Endothelial cell of coronary artery (primary cell): ENCODE measurements around the gene GPC4. TPM values are rescaled to one million over a fixed set of nuclear protein-coding genes. Genes with fewer than 3 reads are reported as not detected.

ENCODE experiments used
- total RNA-seq: library from RNA; depleted of rRNA; stranded (reverse); fragments of >200 nt; gene quantifications from 2 replicates; pipeline ENCODE4 v1.2.3, GENCODE V29; 2014

Gene GPC4
- under 0.01 and 0.28 TPM in 2 replicates for total RNA-seq

GRCh38 chrX:133415276-133416105, at the start of gene GPC4:
GPC4 (minus strand) TSS chrX:133415489; CDS start chrX:133414965, 524 bp downstream.

Other genes with a start within 250 kb of the GPC4 start
- not detected in 2 replicates for gene TFDP3, start 197.1 kb downstream of the GPC4 start, total RNA-seq